ENCODE measurements around the gene TIMM44.

The TIMM44 gene

GRCh38 chr19:7928741-7929701 lies 14.4 kb downstream of the TIMM44 start:
- ATAC-seq, result peak; percentile 59
- TF ChIP-seq CREB5 (CRISPR knock-in tag; IDR thresholded peaks at IDR 0.05; ENCODE audit: low read depth) (no peak), SNAI2 (CRISPR knock-in tag; IDR thresholded peaks at IDR 0.05) (no peak), GLIS3 (CRISPR knock-in tag; IDR thresholded peaks at IDR 0.05) (no peak), ZFP30 (CRISPR knock-in tag; IDR thresholded peaks at IDR 0.05) (no peak), CSDC2 (CRISPR knock-in tag; IDR thresholded peaks at IDR 0.05) (no peak), ISL1 (CRISPR knock-in tag; IDR thresholded peaks at IDR 0.05) (no peak; the same call in 1 of the 2 replicates), OSR1 (CRISPR knock-in tag; IDR thresholded peaks at IDR 0.05) (no peak), TCF4 (CRISPR knock-in tag; IDR thresholded peaks at IDR 0.05; ENCODE audit: borderline replicate concordance) (no peak), ZFP3 (CRISPR knock-in tag; IDR thresholded peaks at IDR 0.05) (no peak), ARNTL (CRISPR knock-in tag; IDR thresholded peaks at IDR 0.05; ENCODE audit: borderline replicate concordance, low read depth) (no peak), ZNF70 (CRISPR knock-in tag; IDR thresholded peaks at IDR 0.05) (no peak), BACH2 (CRISPR knock-in tag; IDR thresholded peaks at IDR 0.05; ENCODE audit: borderline replicate concordance) (no peak), ZC3H10 (CRISPR knock-in tag; IDR thresholded peaks at IDR 0.05) (no peak), PPARA (CRISPR knock-in tag; IDR thresholded peaks at IDR 0.05; ENCODE audit: borderline replicate concordance) (no peak)
- TF ChIP-seq, protein P1, sequence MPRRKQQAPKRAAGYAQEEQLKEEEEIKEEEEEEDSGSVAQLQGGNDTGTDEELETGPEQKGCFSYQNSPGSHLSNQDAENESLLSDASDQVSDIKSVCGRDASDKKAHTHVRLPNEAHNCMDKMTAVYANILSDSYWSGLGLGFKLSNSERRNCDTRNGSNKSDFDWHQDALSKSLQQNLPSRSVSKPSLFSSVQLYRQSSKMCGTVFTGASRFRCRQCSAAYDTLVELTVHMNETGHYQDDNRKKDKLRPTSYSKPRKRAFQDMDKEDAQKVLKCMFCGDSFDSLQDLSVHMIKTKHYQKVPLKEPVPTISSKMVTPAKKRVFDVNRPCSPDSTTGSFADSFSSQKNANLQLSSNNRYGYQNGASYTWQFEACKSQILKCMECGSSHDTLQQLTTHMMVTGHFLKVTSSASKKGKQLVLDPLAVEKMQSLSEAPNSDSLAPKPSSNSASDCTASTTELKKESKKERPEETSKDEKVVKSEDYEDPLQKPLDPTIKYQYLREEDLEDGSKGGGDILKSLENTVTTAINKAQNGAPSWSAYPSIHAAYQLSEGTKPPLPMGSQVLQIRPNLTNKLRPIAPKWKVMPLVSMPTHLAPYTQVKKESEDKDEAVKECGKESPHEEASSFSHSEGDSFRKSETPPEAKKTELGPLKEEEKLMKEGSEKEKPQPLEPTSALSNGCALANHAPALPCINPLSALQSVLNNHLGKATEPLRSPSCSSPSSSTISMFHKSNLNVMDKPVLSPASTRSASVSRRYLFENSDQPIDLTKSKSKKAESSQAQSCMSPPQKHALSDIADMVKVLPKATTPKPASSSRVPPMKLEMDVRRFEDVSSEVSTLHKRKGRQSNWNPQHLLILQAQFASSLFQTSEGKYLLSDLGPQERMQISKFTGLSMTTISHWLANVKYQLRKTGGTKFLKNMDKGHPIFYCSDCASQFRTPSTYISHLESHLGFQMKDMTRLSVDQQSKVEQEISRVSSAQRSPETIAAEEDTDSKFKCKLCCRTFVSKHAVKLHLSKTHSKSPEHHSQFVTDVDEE (CRISPR knock-in tag; IDR thresholded peaks at IDR 0.05), result no peak
- TF ChIP-seq, protein P2, sequence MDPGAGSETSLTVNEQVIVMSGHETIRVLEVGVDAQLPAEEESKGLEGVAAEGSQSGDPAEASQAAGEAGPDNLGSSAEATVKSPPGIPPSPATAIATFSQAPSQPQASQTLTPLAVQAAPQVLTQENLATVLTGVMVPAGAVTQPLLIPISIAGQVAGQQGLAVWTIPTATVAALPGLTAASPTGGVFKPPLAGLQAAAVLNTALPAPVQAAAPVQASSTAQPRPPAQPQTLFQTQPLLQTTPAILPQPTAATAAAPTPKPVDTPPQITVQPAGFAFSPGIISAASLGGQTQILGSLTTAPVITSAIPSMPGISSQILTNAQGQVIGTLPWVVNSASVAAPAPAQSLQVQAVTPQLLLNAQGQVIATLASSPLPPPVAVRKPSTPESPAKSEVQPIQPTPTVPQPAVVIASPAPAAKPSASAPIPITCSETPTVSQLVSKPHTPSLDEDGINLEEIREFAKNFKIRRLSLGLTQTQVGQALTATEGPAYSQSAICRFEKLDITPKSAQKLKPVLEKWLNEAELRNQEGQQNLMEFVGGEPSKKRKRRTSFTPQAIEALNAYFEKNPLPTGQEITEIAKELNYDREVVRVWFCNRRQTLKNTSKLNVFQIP (CRISPR knock-in tag; IDR thresholded peaks at IDR 0.05; ENCODE audit: borderline replicate concordance, low read depth), result no peak
- TF ChIP-seq, protein P3, sequence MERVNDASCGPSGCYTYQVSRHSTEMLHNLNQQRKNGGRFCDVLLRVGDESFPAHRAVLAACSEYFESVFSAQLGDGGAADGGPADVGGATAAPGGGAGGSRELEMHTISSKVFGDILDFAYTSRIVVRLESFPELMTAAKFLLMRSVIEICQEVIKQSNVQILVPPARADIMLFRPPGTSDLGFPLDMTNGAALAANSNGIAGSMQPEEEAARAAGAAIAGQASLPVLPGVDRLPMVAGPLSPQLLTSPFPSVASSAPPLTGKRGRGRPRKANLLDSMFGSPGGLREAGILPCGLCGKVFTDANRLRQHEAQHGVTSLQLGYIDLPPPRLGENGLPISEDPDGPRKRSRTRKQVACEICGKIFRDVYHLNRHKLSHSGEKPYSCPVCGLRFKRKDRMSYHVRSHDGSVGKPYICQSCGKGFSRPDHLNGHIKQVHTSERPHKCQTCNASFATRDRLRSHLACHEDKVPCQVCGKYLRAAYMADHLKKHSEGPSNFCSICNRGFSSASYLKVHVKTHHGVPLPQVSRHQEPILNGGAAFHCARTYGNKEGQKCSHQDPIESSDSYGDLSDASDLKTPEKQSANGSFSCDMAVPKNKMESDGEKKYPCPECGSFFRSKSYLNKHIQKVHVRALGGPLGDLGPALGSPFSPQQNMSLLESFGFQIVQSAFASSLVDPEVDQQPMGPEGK (CRISPR knock-in tag; IDR thresholded peaks at IDR 0.05; ENCODE audit: borderline replicate concordance), result no peak; the same call in 1 of the 2 replicates
- TF ChIP-seq, protein P4, sequence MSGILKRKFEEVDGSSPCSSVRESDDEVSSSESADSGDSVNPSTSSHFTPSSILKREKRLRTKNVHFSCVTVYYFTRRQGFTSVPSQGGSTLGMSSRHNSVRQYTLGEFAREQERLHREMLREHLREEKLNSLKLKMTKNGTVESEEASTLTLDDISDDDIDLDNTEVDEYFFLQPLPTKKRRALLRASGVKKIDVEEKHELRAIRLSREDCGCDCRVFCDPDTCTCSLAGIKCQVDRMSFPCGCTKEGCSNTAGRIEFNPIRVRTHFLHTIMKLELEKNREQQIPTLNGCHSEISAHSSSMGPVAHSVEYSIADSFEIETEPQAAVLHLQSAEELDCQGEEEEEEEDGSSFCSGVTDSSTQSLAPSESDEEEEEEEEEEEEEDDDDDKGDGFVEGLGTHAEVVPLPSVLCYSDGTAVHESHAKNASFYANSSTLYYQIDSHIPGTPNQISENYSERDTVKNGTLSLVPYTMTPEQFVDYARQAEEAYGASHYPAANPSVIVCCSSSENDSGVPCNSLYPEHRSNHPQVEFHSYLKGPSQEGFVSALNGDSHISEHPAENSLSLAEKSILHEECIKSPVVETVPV (CRISPR knock-in tag; IDR thresholded peaks at IDR 0.05), result no peak

- TF ChIP-seq ZFP30 (CRISPR knock-in tag; IDR thresholded peaks at IDR 0.05), result no peak
- no peak for TF ChIP-seq ZNF70 (CRISPR knock-in tag; IDR thresholded peaks at IDR 0.05)
- TF ChIP-seq OSR1 (CRISPR knock-in tag; IDR thresholded peaks at IDR 0.05), result no peak
- TF ChIP-seq CREB5 (CRISPR knock-in tag; IDR thresholded peaks at IDR 0.05; ENCODE audit: low read depth), result no peak
- TF ChIP-seq ZNF8 (CRISPR knock-in tag; IDR thresholded peaks at IDR 0.05), result peak; percentile 66
- ATAC-seq, result peak; percentile 2; the same call in 2 of the 3 replicates
Measured at GRCh38 chr19:7928334-7928706, 15.1 kb downstream of the TIMM44 start.
